ENCODE data around the gene ABCC3.
"Not testable (repeated sequence)": the region's sequence is repeated elsewhere in the genome, so short reads cannot be mapped to it uniquely, and the experiment has no call there.

ABCC3 gene

GRCh38 chr17:50712641-50713040 lies 78.0 kb downstream of the ABCC3 start:
- DNase-seq: no peak

DNA sequence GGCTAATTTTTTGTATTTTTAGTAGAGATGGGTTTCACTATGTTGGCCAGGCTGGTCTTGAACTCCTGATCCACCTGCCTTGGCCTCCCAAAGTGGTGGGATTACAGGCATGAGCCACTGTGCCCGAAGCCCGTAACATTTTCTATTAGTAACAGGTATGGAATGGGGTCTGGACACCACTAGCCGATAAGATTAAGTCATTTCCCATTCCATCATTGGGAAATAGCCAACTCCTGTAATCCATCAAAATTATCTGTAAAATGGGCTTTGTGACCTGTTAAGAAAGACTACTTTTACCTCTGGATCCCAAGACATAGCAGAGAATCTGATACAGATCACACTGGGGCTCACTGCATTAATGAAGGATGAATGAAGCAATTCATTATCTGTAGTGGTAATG lies 80.8 kb downstream of the ABCC3 start:
- no peak for DNase-seq

DNA sequence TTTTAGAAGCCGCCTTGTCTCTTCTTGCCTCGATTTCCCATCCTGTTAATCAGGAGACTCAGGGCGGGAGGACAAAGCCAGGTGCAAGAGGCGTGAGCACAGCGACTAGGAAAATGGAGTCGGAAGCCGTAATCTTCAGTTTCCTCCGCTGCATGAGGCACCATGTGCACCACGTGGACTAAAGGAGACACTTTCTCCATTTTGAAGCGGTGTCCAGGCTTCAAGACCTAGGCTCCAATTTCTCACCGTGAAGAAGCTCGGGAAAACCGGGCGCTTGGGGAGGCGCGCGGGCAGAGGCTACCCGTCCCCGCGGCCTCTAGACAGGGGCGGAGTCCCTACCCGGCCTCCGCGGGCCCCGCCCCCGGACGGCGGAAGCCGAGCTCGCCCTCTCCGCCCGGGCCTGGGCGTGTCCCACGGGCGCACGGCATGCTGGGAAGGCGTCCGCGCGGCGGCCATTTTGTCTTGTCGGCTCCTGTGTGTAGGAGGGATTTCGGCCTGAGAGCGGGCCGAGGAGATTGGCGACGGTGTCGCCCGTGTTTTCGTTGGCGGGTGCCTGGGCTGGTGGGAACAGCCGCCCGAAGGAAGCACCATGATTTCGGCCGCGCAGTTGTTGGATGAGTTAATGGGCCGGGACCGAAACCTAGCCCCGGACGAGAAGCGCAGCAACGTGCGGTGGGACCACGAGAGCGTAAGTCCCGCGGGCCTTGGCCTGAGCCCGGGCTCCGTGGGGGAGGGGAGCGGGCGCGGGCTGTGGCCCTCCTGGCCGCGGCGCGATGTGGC lies 84.7 kb downstream of the ABCC3 start, which contains the start of gene LUC7L3:
Gene LUC7L3 (plus strand): TSS at position 460 of the 780 bp plus-strand sequence. CDS start 130 bp downstream, at position 590.
- peak; percentile 92 to 97 for DNase-seq

GRCh38 chr17:50719924-50720794 lies 85.5 kb downstream of the ABCC3 start:
- peak in 1 of 2 experiments; percentile 69 for DNase-seq

DNA sequence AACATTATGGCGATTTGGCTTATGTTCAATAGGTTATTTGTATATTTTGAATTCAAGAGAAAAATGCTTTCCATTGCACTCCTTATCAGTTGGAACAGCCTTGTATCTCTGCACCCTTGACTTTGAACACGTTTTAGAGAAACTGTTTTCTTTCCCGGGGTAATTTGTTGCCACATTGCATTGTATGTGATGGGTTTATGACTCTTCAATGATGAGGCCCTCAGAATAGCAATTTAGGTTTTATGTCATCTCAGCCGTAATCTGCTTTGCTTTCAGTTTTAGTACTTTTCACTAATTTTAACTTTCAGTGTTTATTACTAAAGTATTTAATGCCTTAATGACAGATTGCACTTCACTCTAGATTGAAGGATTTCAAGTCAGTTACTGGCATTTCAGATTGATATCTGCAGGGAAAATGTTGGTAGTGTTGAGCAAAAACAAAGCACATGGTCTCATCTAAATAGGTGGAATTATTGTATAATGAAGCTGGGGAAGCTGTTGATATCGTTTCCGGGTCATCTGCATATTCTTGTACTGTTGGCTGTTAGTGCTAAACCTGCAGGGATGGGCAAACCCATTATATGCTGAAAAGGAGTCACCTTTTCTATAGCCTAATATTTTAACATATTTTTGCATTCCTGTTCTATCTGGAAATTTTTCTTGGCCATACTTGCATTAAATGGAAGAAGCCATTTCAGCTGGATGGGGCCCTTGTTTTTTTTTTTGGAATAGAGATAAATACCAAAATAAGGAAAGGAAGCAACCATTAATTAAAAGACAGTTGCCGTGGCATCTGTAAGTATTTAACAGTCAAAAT lies 86.7 kb downstream of the ABCC3 start:
- DNase-seq: peak in 1 of 2 experiments; percentile 38

DNA sequence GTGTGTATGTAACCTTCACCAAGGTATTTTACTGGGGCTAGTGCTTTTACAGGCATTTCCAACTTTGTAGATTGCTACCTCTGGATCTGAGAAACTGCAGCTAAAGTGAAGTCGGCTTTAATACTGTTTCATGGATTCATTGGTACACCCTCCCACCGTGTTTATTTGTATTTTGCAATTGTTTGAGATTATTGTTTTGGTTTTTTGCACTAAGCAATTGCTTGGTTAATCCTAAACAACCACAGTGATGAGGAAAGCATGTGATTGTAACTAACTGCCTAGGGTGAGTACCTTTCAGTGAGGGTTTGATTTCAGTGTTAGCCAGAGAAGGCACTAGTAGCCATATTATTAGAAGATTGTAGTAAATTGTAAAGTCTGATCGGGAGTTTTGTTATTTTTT lies 88.1 kb downstream of the ABCC3 start:
- no peak for DNase-seq

DNA sequence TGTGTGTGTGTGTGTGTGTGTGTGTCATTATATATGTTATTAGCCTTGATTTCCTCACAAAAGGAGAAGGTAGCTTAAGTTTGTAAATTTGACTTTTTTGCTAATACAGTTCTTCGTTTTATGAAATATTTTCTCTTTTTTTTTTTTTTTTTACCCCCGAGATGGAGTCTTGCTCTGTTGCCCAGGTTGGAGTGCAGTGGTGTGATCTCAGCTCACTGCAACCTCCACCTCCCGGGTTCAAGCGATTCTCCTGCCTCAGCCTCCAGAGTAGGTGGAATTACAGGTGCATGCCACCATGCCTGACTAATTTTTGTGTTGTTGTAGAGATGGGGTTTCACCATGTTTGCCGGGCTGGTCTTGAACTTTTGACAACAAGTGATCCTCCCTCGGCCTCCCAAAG lies 89.9 kb downstream of the ABCC3 start:
- not testable (repeated sequence) for DNase-seq

DNA sequence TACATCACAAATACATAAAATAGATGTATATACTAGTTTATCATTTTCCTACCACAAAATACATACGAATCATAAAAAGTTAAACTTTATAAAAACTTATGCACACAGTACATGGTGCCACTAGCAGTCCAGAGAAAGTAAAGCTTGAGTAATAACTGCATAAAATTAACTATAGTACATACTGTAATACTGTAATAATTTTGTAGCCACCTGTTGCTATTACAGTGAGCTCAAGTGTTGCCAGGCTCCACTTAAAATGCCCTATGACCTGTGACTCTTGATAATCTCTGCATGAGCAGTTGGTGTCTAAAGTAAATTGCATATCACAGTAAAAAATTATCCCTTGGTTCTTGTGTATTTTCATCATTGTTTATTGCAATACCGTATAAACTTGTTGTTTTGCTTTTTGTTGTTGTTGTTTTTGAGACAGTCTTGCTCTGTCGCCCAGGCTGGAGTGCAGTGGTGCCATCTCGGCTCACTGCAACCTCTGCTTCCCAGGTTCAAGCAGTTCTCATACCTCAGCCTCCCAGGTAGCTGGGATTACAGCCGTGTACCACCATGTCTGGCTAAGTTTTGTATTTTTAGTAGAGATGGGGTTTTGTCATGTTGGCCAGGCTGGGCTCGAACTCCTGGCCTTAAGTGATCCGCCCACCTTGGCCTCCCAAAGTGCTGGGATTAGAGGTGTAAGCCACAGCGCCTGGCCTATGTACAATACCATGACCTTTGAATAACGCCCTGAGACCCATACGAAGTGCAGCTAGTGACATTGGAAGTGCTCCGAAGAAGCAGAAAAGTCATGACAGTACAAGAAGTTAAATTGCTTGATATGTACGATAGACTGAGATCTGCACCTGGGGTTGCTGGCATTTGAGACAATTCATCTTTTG lies 91.3 kb downstream of the ABCC3 start:
- DNase-seq: no peak

DNA sequence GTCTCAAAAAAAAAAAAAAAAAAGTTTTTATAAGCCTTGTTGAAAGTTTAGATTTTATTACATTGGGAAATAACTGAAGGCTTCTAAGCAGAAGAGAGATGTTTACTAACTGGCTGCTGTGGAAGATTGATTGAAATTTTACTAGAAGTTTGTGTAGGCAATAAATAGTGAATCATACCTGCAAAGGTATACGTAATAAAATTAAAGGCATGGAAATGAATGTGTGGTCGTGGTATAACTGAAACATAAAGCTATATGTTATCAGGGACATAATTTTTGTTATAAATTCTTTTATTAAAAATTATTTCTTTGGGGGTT lies 93.4 kb downstream of the ABCC3 start:
- no peak for DNase-seq

DNA sequence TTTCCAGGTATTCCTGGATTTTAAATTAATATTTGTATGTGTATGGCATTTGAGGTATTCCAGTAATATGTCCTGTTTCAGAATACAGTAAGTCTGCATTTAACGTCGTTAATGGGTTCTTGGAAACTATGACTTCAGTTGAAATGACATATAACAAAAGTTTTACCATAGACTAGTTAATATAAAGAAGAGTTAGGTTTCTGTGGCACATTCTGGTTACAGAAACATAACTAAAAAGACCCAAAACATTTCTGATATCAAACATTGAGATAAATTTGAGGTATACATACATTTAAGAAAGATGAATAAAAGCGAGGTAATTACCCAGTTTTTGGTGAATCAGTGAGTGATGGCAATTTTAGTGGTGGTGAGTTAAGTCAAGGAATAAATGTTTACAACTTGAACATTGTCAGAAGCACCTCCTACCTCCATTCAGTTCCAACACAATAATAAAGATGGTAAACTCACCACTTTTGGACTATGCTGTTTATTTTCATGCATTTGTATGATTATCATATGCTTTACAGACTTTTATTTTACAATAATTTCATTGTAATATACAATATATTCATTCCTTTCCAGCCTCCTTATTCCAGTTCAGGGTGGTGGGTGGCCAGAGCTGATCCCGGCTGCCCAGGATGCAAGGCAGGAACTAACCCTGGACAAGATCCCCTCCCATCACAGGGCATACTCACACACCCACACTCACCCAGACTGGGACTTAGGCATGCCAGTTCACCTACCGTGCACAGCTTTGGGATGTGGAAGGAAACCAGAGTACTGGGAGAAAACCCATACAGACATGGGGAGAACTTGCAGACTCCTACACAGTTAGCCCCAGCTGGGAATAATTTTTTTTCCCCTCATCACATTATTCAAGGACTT lies 94.4 kb downstream of the ABCC3 start:
- no peak for DNase-seq

DNA sequence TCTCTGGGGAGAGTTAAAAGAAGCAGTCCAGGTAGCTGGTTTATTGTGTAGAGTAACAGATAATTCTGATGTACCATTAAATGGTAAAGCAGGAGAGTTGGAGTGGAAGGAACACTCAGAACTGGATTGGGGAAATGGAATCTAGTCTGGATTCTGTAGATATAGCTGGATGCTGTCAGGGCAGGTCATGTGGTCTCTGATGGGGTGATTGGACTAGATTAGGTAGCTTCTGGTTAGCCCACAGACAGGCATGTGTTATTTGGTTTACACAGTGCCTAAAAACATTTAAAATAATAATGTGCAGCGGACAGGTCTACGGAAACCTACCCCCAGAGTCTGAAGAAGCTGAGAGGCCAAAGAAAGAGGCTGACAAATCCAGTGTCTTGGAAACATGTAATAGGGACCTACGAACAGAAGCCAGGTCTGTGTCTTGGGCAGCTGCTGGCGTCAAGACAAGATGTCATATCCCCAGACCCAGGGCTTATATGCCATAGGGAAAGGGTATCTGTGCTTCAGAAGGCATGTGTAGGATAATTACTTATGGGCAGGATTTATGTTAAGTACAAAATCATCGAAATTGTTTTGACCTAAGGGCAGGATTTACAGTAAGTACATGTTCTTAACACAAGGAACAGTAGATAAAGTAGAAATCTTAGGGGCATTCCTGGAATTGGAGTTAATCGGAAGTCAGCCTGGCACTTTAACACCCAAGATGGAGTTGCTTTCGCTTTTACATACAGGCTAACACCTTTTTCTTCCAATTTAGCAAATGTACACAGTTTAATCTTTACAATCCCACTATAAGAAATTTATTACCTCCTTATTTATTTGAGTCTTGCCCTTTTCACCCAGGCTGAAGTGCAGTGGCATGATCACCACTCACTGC lies 97.1 kb downstream of the ABCC3 start:
- DNase-seq: no peak

GRCh38 chr17:50735287-50735686 lies 100.6 kb downstream of the ABCC3 start:
- DNase-seq: no peak

- no peak for DNase-seq
Observed at GRCh38 chr17:50737118-50737698, 102.5 kb downstream of the ABCC3 start.

- DNase-seq: no peak
Observed at GRCh38 chr17:50739098-50739497, 104.4 kb downstream of the ABCC3 start.
